ENCODE data around the gene MATN1.

MATN1 gene

GRCh38 chr1:30756206-30756544, 32.8 kb upstream of the MATN1 start:
- Histone ChIP-seq H3K4me2 (ENCODE audit: low read length) (peak overlapping the region; percentile 94), H3K9me2 (replicated peaks; ENCODE audit: control insufficient read depth, low read length) (no peaks in the 10 kb centered on the region), H3K27ac (ENCODE audit: low read depth, low read length) (peak overlapping the region; percentile 99), H3K4me3 (ENCODE audit: low read length) (peak overlapping the region; percentile 95), H3K27me3 (ENCODE audit: control insufficient read depth, low read length) (no peaks in the 10 kb centered on the region), H3K36me3 (ENCODE audit: control insufficient read depth, low read length) (peaks cover 49% of the 10 kb centered on the region), H4K20me1 (ENCODE audit: control insufficient read depth, insufficient read depth, low read depth, low read length) (no peaks in the 10 kb centered on the region), H3F3A (ENCODE audit: control insufficient read depth, insufficient read depth) (peaks cover 72% of the 10 kb centered on the region), H3K4me1 (ENCODE audit: control insufficient read depth, low read length) (peaks cover 84% of the 10 kb centered on the region), H3K9me3 (ENCODE audit: control insufficient read depth, insufficient read depth, low read length) (no peaks in the 10 kb centered on the region), H3K79me2 (ENCODE audit: control insufficient read depth, low read length) (peaks cover 75% of the 10 kb centered on the region)
- TF ChIP-seq EZH2phosphoT487 (IDR thresholded peaks at IDR 0.05; ENCODE audit: borderline replicate concordance, low read length), result no peak
- no peak for TF ChIP-seq CTCF (IDR thresholded peaks at IDR 0.05; ENCODE audit: low read depth, low read length, poor library complexity, severe bottlenecking)

GRCh38 chr1:30755746-30756145, 32.4 kb upstream of the MATN1 start:
- H3K36me3 ChIP-seq (ENCODE audit: control insufficient read depth, low read length), result peaks cover 52% of the 10 kb centered on the region
- no peaks in the 10 kb centered on the region for H3K9me2 ChIP-seq (replicated peaks; ENCODE audit: control insufficient read depth, low read length)
- peak overlapping the region; percentile 99 for H3K27ac ChIP-seq (ENCODE audit: low read depth, low read length)
- peaks cover 84% of the 10 kb centered on the region for H3K4me1 ChIP-seq (ENCODE audit: control insufficient read depth, low read length)
- peaks cover 79% of the 10 kb centered on the region for H3K79me2 ChIP-seq (ENCODE audit: control insufficient read depth, low read length)
- H4K20me1 ChIP-seq (ENCODE audit: control insufficient read depth, insufficient read depth, low read depth, low read length), result no peaks in the 10 kb centered on the region
- H3K4me2 ChIP-seq (ENCODE audit: low read length), result peak overlapping the region; percentile 94
- peak overlapping the region; percentile 95 for H3K4me3 ChIP-seq (ENCODE audit: low read length)
- H3F3A ChIP-seq (ENCODE audit: control insufficient read depth, insufficient read depth), result peaks cover 70% of the 10 kb centered on the region
- TF ChIP-seq EZH2phosphoT487 (IDR thresholded peaks at IDR 0.05; ENCODE audit: borderline replicate concordance, low read length), result no peak
- peak; percentile 40 for TF ChIP-seq CTCF (IDR thresholded peaks at IDR 0.05; ENCODE audit: low read depth, low read length, poor library complexity, severe bottlenecking)
- H3K27me3 ChIP-seq (ENCODE audit: control insufficient read depth, low read length), result no peaks in the 10 kb centered on the region
- no peaks in the 10 kb centered on the region for H3K9me3 ChIP-seq (ENCODE audit: control insufficient read depth, insufficient read depth, low read length)

- Histone ChIP-seq H3K4me3 (ENCODE audit: low read length) (peak overlapping the region; percentile 95), H3K4me2 (ENCODE audit: low read length) (peak overlapping the region; percentile 94), H3K9me2 (replicated peaks; ENCODE audit: control insufficient read depth, low read length) (no peaks in the 10 kb centered on the region), H3K79me2 (ENCODE audit: control insufficient read depth, low read length) (peaks cover 83% of the 10 kb centered on the region), H3K27ac (ENCODE audit: low read depth, low read length) (peak overlapping the region; percentile 99), H3K36me3 (ENCODE audit: control insufficient read depth, low read length) (peaks cover 56% of the 10 kb centered on the region), H3F3A (ENCODE audit: control insufficient read depth, insufficient read depth) (peaks cover 71% of the 10 kb centered on the region), H3K9me3 (ENCODE audit: control insufficient read depth, insufficient read depth, low read length) (no peaks in the 10 kb centered on the region), H3K27me3 (ENCODE audit: control insufficient read depth, low read length) (no peaks in the 10 kb centered on the region), H3K4me1 (ENCODE audit: control insufficient read depth, low read length) (peaks cover 84% of the 10 kb centered on the region), H4K20me1 (ENCODE audit: control insufficient read depth, insufficient read depth, low read depth, low read length) (no peaks in the 10 kb centered on the region)
- no peak for TF ChIP-seq EZH2phosphoT487 (IDR thresholded peaks at IDR 0.05; ENCODE audit: borderline replicate concordance, low read length)
- TF ChIP-seq CTCF (IDR thresholded peaks at IDR 0.05; ENCODE audit: low read depth, low read length, poor library complexity, severe bottlenecking), result no peak
These were observed 31.9 kb upstream of the MATN1 start for GRCh38 chr1:30755334-30755733.
